CD4-positive, alpha-beta T cell treated with Interleukin-4 for 1 hour (primary cell): ENCODE results near the gene DNAH10.

ENCODE experiments used
- DNase-seq, 2 donors: peaks; one replicate each; pipeline ENCODE4 v3.0.0-alpha.2; 2020 to 2022

DNAH10 gene

GRCh38 chr12:123983822-123984485 lies 221.9 kb downstream of the DNAH10 start:
- DNase-seq: peak; percentile 64 to 66

DNA sequence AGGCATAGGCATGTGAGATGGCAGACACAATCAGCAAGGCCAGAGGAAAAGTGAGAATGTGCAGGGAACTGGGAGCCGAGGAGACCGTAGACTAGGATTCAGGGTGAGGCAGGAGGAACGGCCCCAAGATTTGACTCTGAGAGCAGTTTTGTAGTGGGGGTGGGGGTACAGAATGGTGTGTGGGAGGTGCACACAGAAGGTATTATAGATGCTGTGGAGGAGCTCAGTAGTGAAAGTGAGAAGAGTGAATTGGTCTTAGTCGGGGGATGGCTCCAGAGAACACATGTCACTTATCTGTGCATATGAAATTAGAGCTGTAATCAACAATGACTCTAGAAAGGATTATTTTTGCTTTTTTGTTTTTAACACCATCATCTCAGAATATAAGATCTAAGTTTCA lies 222.8 kb downstream of the DNAH10 start:
- DNase-seq: no peak
